Fibroblast of peridontal ligament (primary cell): ENCODE data around the gene ADAM10.

Experiments used
- DNase-seq: peaks from one replicate; pipeline ENCODE4 v3.0.0-alpha.2; 2010; ENCODE audit errors: extremely low read depth

Gene ADAM10

GRCh38 chr15:58583171-58583908, 166.2 kb downstream of the ADAM10 start:
- no peak for DNase-seq

DNA sequence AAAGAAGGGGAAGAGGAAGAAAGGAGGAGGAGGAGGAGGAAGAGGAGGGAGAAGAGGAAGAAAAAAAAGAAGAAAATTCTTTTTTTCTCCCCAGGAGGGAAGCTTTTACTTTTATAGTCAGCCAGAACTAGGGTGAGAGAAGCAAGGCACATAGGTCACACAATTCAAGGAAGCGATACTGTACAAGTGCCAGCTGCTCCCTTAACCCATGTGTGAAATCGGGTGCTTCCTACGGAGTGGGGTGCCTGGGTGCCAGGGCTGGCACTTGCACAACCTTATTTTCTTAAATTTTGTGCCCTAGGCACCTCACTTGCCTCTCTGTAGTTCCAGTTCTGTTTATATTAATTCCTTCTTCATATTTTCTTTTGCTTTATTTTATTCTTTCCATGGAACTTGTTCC, 167.3 kb downstream of the ADAM10 start:
- no peak for DNase-seq

- DNase-seq = no peak
These were observed 172.8 kb downstream of the ADAM10 start for GRCh38 chr15:58576657-58577056.

- DNase-seq = no peak
These were observed 174.3 kb downstream of the ADAM10 start for GRCh38 chr15:58575045-58575786.

DNA sequence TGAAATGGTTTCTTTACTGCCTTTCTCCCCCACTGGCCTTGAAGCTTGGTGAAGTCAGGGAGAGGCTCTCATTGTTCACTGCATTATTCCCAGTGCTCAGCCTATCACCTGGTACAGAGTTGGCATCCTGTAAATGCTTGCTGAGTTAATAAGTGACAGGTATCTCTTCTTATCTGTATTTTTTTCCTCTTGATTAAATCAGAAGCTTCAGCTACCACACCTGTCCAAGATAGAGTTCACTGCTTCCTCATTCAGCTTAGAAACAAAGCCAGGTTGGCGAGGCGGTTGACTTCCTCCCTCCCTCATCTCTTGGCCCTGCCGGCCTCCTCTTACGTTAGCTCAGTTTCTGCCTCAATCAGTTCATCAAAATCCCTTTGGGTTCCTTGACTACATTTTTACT, 174.9 kb downstream of the ADAM10 start:
- no peak for DNase-seq

- no peak for DNase-seq
These were observed 176.2 kb downstream of the ADAM10 start for GRCh38 chr15:58573270-58573669.

- no peak for DNase-seq
These were observed 177.0 kb downstream of the ADAM10 start for GRCh38 chr15:58572521-58572920.

DNA sequence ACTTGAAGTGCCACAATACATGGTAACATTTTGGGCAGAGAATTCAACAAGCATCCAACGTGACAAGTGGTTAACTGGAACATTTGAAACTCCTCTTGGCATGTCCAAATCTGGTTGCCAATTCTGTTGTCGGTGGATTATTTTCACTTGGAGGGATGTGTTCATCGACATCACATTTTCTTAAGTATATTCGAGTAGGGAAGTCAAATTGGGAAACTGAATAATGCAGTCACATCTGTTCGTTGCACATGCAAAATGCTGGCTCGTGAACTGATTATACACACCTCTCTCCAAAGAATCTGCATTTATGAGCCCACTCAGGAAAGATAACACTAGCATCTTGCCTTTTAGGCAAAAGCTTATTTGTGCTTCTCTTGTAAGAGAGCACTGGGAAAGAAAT, 178.0 kb downstream of the ADAM10 start:
- no peak for DNase-seq

DNA sequence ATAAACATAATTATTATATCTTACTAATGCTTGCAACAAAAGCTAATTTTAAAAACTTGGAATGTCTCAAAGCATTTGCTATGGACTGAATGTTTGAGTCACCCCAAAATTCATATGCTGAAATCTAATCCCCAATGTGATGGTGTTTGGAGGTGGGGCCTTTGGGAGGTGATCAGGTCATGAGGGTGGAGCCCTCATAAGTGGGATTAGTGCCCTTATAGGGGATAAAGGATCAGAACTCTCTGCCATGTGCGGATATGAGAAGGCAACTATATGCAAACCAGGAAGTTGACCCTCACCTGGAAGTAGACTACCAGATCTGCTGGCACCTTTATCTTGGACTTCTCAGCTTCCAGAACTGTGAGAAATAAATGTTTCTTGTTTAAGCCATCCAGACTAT, 180.1 kb downstream of the ADAM10 start:
- no peak for DNase-seq

DNA sequence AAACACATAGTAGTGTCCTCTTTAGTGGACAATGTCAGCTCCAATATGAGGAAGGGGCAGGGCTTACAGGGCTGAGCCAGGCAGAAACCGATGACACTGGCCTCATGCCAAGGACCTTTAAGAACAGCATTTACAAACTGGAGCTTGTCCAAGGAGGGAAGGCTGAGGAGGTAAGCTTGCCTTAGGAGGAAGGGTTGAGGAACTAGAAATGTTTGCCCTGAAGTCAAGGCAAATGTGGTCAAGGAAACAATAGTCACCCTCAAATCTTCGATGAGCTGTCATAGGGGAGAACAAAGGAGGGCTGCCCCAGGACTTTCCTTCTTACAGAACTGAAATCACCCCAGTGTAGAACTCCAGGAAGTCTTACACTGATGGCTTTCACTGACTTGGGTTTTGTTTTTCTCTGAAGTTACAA, 181.3 kb downstream of the ADAM10 start:
- no peak for DNase-seq

DNA sequence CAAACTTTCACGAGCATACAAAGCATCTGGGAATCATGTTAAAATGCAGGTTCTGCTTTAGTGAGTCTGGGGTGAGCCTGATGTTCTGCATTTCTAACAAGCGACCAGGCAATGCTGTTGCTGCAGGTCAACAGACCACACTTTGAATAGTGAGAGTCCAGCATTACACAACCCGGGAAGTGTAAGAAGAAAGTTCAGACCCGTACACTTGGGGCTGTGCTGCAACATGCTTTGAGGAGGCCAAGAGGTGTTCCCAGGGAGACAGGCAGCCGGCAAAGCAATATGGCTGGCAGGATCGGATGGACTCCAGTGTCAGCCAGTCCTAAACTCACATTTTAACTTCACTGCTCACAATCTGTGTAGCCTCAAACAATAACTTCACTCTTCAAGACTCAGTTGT, 183.5 kb downstream of the ADAM10 start:
- no peak for DNase-seq

- no peak for DNase-seq
These were observed 183.9 kb downstream of the ADAM10 start for GRCh38 chr15:58565619-58566018.

DNA sequence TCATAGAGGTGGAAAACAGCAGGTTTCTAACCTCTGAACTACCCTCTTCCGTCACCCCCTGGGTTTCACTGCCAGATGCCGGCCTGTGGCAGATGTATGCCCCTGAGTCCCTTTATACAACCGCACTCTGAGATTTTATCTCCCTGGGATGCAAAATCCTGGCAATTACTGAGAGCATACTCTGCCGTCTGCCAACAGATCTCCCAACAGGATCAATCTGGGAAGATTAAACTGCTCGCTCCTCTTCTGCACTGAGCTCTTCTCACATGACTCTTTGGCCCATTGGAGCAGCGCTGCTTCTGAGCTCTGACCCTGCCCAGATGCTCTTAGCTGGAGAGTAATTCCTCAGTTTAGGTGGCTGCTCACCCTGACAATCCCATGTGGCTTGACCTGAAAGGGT, 184.5 kb downstream of the ADAM10 start:
- no peak for DNase-seq

DNA sequence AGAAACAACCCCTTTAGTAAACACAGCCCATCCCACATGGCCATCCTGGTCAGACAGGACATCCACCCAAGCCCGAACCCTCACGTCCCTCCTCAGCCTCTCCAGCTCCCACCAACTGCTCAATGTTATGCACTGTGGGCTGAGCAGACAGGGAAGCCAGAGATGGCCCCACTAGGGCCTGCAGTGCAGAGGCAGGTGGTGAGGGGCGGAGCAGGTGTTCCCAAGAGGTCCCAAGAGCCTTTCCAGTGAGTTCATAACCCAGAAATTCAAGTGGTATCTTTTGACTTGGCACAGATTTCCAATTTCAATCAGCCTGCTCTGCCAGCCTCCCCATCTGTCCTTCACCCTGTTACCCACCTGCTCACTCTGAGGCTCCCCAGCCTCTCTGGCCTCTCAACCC, 187.4 kb downstream of the ADAM10 start:
- DNase-seq = no peak

DNA sequence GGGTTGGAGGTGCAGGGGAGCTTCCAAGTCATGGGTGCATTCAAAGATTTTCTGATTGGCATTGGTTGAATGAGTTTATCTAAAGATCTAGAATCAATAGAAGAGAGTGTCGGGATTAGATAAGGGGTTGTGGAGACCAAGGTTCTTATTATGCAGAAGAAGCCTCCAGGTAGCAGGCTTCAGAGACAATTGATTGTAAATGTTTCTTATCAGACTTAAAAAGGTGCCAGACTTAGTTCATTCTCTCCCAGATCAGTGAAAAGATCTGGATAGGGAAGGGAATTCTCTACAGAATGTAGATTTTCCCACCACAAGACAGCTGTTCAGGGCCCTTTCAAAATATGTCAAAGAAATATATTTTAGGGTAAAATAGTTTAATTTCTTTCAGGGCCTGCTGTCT, 188.2 kb downstream of the ADAM10 start:
- DNase-seq = no peak

- peak; percentile 12 for DNase-seq
These were observed 189.5 kb downstream of the ADAM10 start for GRCh38 chr15:58559904-58560588.

DNA sequence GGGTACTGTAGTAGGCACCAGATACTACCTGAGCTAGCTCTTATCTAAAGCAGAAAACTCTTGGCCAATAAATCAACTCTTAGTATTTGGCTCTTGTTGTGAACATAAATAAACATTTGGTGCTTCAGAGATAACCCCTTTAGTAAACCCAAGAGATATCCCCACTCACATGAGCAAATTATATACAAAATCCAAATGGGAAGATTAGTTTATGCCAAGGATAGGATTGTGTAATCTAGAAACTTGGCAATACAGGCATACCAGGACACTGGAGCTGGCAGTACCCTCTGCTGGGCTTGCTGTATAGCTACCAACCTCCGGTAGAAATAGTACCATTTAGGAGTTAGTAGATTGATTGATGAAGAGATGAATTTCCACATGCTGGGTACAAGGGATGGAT, 190.7 kb downstream of the ADAM10 start:
- peak; percentile 30 for DNase-seq

- no peak for DNase-seq
These were observed 193.0 kb downstream of the ADAM10 start for GRCh38 chr15:58556541-58556940.

- DNase-seq = no peak
These were observed 193.5 kb downstream of the ADAM10 start for GRCh38 chr15:58556028-58556361.

DNA sequence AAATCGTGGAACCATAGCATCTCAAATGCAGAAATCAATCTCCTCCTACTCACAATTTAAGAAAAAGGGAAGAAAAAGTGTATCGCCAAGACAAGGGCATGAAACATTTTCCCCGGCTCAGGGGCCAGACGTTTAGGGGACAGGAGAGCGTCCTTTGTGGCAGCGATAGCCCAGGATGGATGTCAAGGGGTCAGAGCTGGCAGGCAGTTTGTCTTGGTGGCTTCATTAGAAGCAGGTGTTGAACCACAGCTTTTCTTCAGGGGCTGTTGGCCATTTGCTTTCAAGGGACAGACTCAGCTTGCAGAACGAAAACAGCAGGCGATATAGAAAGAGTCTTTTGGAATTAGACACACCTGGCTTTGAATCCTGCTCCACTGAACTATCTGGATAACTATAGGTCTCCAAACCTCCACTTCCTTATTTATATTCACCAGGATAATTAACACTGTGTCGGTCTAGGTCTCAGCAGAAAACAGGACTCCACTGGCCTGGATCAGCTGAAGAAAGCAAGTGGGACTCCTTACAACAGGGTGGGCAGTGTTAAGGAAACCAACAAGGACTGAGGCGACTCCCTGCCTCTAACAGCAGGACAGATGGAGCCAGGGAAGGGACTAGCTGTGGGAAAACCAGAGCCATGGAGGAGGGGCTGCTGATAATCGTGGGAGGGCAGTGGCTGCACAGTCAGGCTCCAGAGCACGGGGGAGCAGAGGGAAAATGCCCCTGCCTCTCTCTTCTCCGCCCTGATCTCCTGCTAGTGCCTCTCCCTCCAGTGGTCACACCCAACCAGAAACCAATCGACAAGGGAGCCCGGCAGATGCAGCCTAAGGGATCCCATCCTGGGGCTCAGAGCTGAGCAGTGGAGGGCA, 194.1 kb downstream of the ADAM10 start:
- DNase-seq = no peak

GRCh38 chr15:58554758-58555157, 194.7 kb downstream of the ADAM10 start:
- no peak for DNase-seq

GRCh38 chr15:58553365-58553918, 196.1 kb downstream of the ADAM10 start:
- DNase-seq = no peak
